Loucy (cell line): ENCODE results near the gene APMAP.

ENCODE experiments used
- H2AFZ ChIP-seq: fragments of 200-600 bp; sonication (generic); 2 replicates; pipeline ENCODE4 v1.6.0; 2016; ENCODE audit warnings: antibody characterized with exemption, mild to moderate bottlenecking, low read length, moderate library complexity
- H3F3A ChIP-seq: fragments of 200-600 bp; 2 replicates; pipeline ENCODE4 v1.6.0; 2016; ENCODE audit warnings: antibody characterized with exemption, low read depth, mild to moderate bottlenecking
- H3K27me3 ChIP-seq: fragments of 200-600 bp; sonication (generic); 2 replicates; pipeline ENCODE4 v1.6.1; 2014; ENCODE audit warnings: low read length, mild to moderate bottlenecking; ENCODE audit not compliant: insufficient read depth, poor library complexity, severe bottlenecking
- H3K36me3 ChIP-seq: fragments of 200-600 bp; sonication (generic); 2 replicates; pipeline ENCODE4 v1.6.1; 2016; ENCODE audit warnings: low read length; ENCODE audit not compliant: insufficient read depth
- H3K4me1 ChIP-seq: fragments of 200-600 bp; sonication (generic); 2 replicates; pipeline ENCODE4 v1.5.1; 2014; ENCODE audit warnings: low read length, mild to moderate bottlenecking; ENCODE audit not compliant: insufficient read depth, poor library complexity, severe bottlenecking
- H3K4me2 ChIP-seq: fragments of 200-600 bp; sonication (generic); 2 replicates; pipeline ENCODE4 v1.6.0; 2014; ENCODE audit warnings: antibody characterized with exemption, low read length, low read depth, mild to moderate bottlenecking; ENCODE audit not compliant: poor library complexity, severe bottlenecking
- H3K4me3 ChIP-seq: fragments of 200-600 bp; sonication (generic); 2 replicates; pipeline ENCODE4 v1.5.1; 2014; ENCODE audit warnings: low read length, mild to moderate bottlenecking, mixed read lengths; ENCODE audit not compliant: poor library complexity, severe bottlenecking
- H3K79me2 ChIP-seq: fragments of 200-600 bp; sonication (generic); 2 replicates; pipeline ENCODE4 v1.6.1; 2014; ENCODE audit warnings: low read length; ENCODE audit not compliant: insufficient read depth
- H3K9ac ChIP-seq: fragments of 200-600 bp; sonication (generic); 2 replicates; pipeline ENCODE4 v1.6.0; 2014; ENCODE audit warnings: mild to moderate bottlenecking, low read depth, low read length, moderate library complexity; ENCODE audit not compliant: poor library complexity, severe bottlenecking
- H3K9me2 ChIP-seq: fragments of 200-600 bp; sonication (generic); replicated peaks from 2 replicates; pipeline ENCODE4 v1.6.1; 2016; ENCODE audit warnings: low read depth, low read length, mixed read lengths
- H3K9me3 ChIP-seq: fragments of 200-600 bp; sonication (generic); 2 replicates; pipeline ENCODE4 v1.6.1; 2014; ENCODE audit warnings: mild to moderate bottlenecking, antibody characterized with exemption, low read length, low read depth; ENCODE audit not compliant: insufficient read depth
- H4K20me1 ChIP-seq: fragments of 200-600 bp; sonication (generic); 2 replicates; pipeline ENCODE4 v1.6.0; 2014; ENCODE audit warnings: antibody characterized with exemption, low read length, mild to moderate bottlenecking; ENCODE audit not compliant: insufficient read depth, poor library complexity, severe bottlenecking
- CTCF ChIP-seq: fragments of 200-600 bp; sonication (generic); conservative IDR thresholded peaks from 2 replicates; pipeline ENCODE4 v1.5.1; 2014; ENCODE audit warnings: mild to moderate bottlenecking, antibody characterized with exemption, low read length
- EZH2phosphoT487 ChIP-seq: fragments of 200-600 bp; IDR thresholded peaks from 2 replicates; pipeline ENCODE4 v1.6.1; 2018; ENCODE audit warnings: antibody characterized with exemption, mild to moderate bottlenecking, moderate library complexity, borderline replicate concordance

APMAP gene

GRCh38 chr20:24987873-24988835 lies 4.4 kb downstream of the APMAP start:
- no peak for TF ChIP-seq EZH2phosphoT487
- TF ChIP-seq CTCF: no peak
- Histone ChIP-seq H3K4me3 (peak overlapping the region; percentile 84), H2AFZ (no peak overlapping the region), H3K36me3 (peaks cover 6% of the 10 kb centered on the region; the same call in 1 of the 2 replicates), H3K79me2 (peaks cover 93% of the 10 kb centered on the region), H3K9ac (peak overlapping the region; percentile 81), H3K4me2 (peak overlapping the region; percentile 87), H3K27me3 (no peaks in the 10 kb centered on the region), H3F3A (no peaks in the 10 kb centered on the region), H3K9me3 (no peaks in the 10 kb centered on the region), H3K9me2 (no peaks in the 10 kb centered on the region), H3K4me1 (peaks cover 70% of the 10 kb centered on the region), H4K20me1 (peaks cover 51% of the 10 kb centered on the region)

- peaks cover 11% of the 10 kb centered on the region; the same call in 1 of the 2 replicates for H3K36me3 ChIP-seq
- peaks cover 95% of the 10 kb centered on the region for H3K79me2 ChIP-seq
- TF ChIP-seq EZH2phosphoT487: no peak
- TF ChIP-seq CTCF: no peak
These were observed 5.3 kb downstream of the APMAP start for GRCh38 chr20:24987244-24987643.

GRCh38 chr20:24986436-24987015 lies 6.0 kb downstream of the APMAP start:
- peak overlapping the region; percentile 87 for H3K4me2 ChIP-seq
- H3K79me2 ChIP-seq: peaks cover 88% of the 10 kb centered on the region
- no peak for TF ChIP-seq EZH2phosphoT487
- TF ChIP-seq CTCF: no peak

More at GRCh38 chr20:24987244-24987643, 5.3 kb downstream of the APMAP start:
- H3F3A ChIP-seq: no peaks in the 10 kb centered on the region
- H3K9me2 ChIP-seq: no peaks in the 10 kb centered on the region
- peaks cover 51% of the 10 kb centered on the region for H4K20me1 ChIP-seq
- peak overlapping the region; percentile 84 for H3K4me3 ChIP-seq
- H3K9me3 ChIP-seq: no peaks in the 10 kb centered on the region
- peaks cover 75% of the 10 kb centered on the region for H3K4me1 ChIP-seq
- H3K4me2 ChIP-seq: peak overlapping the region; percentile 87
- no peaks in the 10 kb centered on the region for H3K27me3 ChIP-seq
- no peak overlapping the region for H2AFZ ChIP-seq
- no peak overlapping the region for H3K9ac ChIP-seq

More at GRCh38 chr20:24986436-24987015, 6.0 kb downstream of the APMAP start:
- H4K20me1 ChIP-seq: peaks cover 46% of the 10 kb centered on the region
- H3K9me3 ChIP-seq: no peaks in the 10 kb centered on the region
- H3K27me3 ChIP-seq: no peaks in the 10 kb centered on the region
- no peaks in the 10 kb centered on the region for H3K9me2 ChIP-seq
- peaks cover 77% of the 10 kb centered on the region for H3K4me1 ChIP-seq
- no peak overlapping the region for H2AFZ ChIP-seq
- H3K36me3 ChIP-seq: peaks cover 16% of the 10 kb centered on the region; the same call in 1 of the 2 replicates
- H3K9ac ChIP-seq: no peak overlapping the region
- no peaks in the 10 kb centered on the region for H3F3A ChIP-seq
- no peak overlapping the region for H3K4me3 ChIP-seq
